ENCODE data around the gene CEACAM8. TPM values are rescaled to one million over a fixed set of nuclear protein-coding genes. Genes with fewer than 3 reads are reported as not detected.

The CEACAM8 gene
- total and polyA plus RNA-seq, 2 donors (not counting 3 experiments of a cell fraction or from before 2014, with no cell fraction given) = not detected

GRCh38 chr19:42577016-42577415 is 17.7 kb downstream of the CEACAM8 start:
- Histone ChIP-seq H3K4me3 (replicated peaks in 1 of 3; ENCODE audit: insufficient read depth in 1 of 3, low read depth in 1 of 3, low read length in 3 of 3) (no peak overlapping the region), H3K4me2 (ENCODE audit: insufficient read depth, low read length) (no peak overlapping the region), H4K20me1 (replicated peaks; ENCODE audit: control insufficient read depth, extremely low read depth, insufficient read depth, low read length) (no peaks in the 10 kb centered on the region), H3K27me3 (ENCODE audit: control insufficient read depth in 2 of 2, insufficient read depth in 2 of 2, low read length in 2 of 2) (no peaks in the 10 kb centered on the region), H3K36me3 (ENCODE audit: control insufficient read depth in 2 of 2, extremely low read depth in 1 of 2, insufficient read depth in 2 of 2, low read length in 2 of 2) (no peaks in the 10 kb centered on the region), H3K9ac (replicated peaks; ENCODE audit: extremely low read depth, insufficient read depth, low read length) (no peak overlapping the region), H2AFZ (ENCODE audit: low read depth, low read length) (no peak overlapping the region), H3K4me1 (ENCODE audit: control insufficient read depth, extremely low read depth, insufficient read depth, low read length) (no peaks in the 10 kb centered on the region), H3K9me1 (replicated peaks; ENCODE audit: control insufficient read depth, extremely low read depth, insufficient read depth, low read length) (no peaks in the 10 kb centered on the region), H3K9me3 (replicated peaks; ENCODE audit: control insufficient read depth, insufficient read depth, low read length) (no peaks in the 10 kb centered on the region), H3K27ac (ENCODE audit: insufficient read depth, low read depth, low read length) (no peak overlapping the region), H3K79me2 (ENCODE audit: control insufficient read depth, insufficient read depth, low read length) (no peaks in the 10 kb centered on the region)
- TF ChIP-seq MAX (IDR thresholded peaks at IDR 0.05; ENCODE audit: insufficient read depth, insufficient read length) = no peak
- no peak for TF ChIP-seq FOS (IDR thresholded peaks at IDR 0.05; ENCODE audit: borderline replicate concordance, insufficient read depth, low read length)
- TF ChIP-seq MYC (IDR thresholded peaks at IDR 0.05; ENCODE audit: low read depth, low read length) = no peak
- no peak for TF ChIP-seq GATA2 (IDR thresholded peaks at IDR 0.05; ENCODE audit: insufficient read depth, insufficient read length, low read depth, low read length)
- no peak for TF ChIP-seq CTCF (IDR thresholded peaks at IDR 0.05; ENCODE audit: extremely low read depth in 1 of 2, insufficient read depth in 1 of 2, low read depth in 1 of 2, low read length in 2 of 2)
- TF ChIP-seq POLR2AphosphoS5 (IDR thresholded peaks at IDR 0.05; ENCODE audit: insufficient read depth, low read depth, low read length) = no peak
- TF ChIP-seq POLR2A (IDR thresholded peaks at IDR 0.05; ENCODE audit: low read depth, low read length) = no peak
- dilution Hi-C loops (cut with MboI; ENCODE audit: extremely low pct_ligation_motif_present, low sequenced_read_pairs) = no loop called here
- no peak for FAIRE-seq
- CTCF ChIA-PET = no interaction called here
- intact Hi-C loops (cut with micrococcal nuclease) = no loop called here
- POLR2A ChIA-PET = no interaction called here
- DNase-seq (ENCODE audit: low read depth, low spot score) = no peak
- no TSS peak for BruUV-seq (replicated peaks)

Data from endothelial cell of umbilical vein (primary cell).